Vagina (tissue), 2 donors: ENCODE measurements around the gene CALCOCO2. TPM values are rescaled to one million over a fixed set of nuclear protein-coding genes. Genes with fewer than 3 reads are reported as not detected.

ENCODE experiments used
- DNase-seq, 2 donors: peaks; one replicate each; pipeline ENCODE4 v3.0.0-alpha.2; 2017; ENCODE audit errors: extremely low spot score in 2 of 2
- H3K27ac ChIP-seq: fragments of 200-600 bp; sonication (generic); one replicate; pipeline ENCODE4 v1.5.1; 2019
- H3K27me3 ChIP-seq: fragments of 200-600 bp; sonication (generic); one replicate; pipeline ENCODE4 v1.5.1; 2019
- H3K36me3 ChIP-seq, 2 donors: fragments of 200-600 bp; sonication (generic); one replicate each; pipeline ENCODE4 v1.5.1; 2017 to 2019
- H3K4me1 ChIP-seq: fragments of 200-600 bp; sonication (generic); one replicate; pipeline ENCODE4 v1.5.1; 2019
- H3K4me3 ChIP-seq, 2 donors: fragments of 200-600 bp; sonication (generic); 1 replicate in 1 of 2; 2 replicates in 1 of 2; pipeline ENCODE4 v1.5.1; 2016 to 2019
- H3K9me3 ChIP-seq: fragments of 200-600 bp; sonication (generic); one replicate; pipeline ENCODE4 v1.5.1; 2019
- CTCF ChIP-seq, 3 experiments: fragments of 450-650 bp in 2 of 3; fragments of 200-600 bp in 1 of 3; sonication (generic) in 1 of 3; IDR thresholded peaks; one replicate each; pipeline ENCODE4 v1.5.1; 2017 to 2019; ENCODE audit warnings: antibody characterized with exemption in 3 of 3, mild to moderate bottlenecking in 2 of 3, moderate library complexity in 2 of 3
- POLR2A ChIP-seq, 2 donors: fragments of 450-650 bp; IDR thresholded peaks; one replicate each; pipeline ENCODE4 v1.6.1; 2017; ENCODE audit warnings: antibody characterized with exemption in 2 of 2, mild to moderate bottlenecking in 2 of 2, moderate library complexity in 2 of 2
- POLR2AphosphoS5 ChIP-seq, 2 donors: sonication (generic); formaldehyde crosslinking; IDR thresholded peaks; one replicate each; pipeline ENCODE4 v1.9.0; 2017; ENCODE audit warnings: antibody characterized with exemption in 2 of 2, mild to moderate bottlenecking in 2 of 2, low read depth in 1 of 2; ENCODE audit not compliant: insufficient read depth in 1 of 2
- intact Hi-C: fragments of 100-400 bp; cut with DNase I; formaldehyde crosslinking; loops from one replicate; pipeline ENCODE4 v1.15.1; 2023
- total RNA-seq: library from RNA; depleted of rRNA; stranded (reverse); fragments of >200 nt; gene quantifications from one replicate; pipeline ENCODE4 v1.2.3, GENCODE V29; 2016

CALCOCO2 gene
- total RNA-seq, 1 donor from 2014 or later: 140 TPM

GRCh38 chr17:48804936-48805411, 25.9 kb upstream of the CALCOCO2 start:
- no peak overlapping the region for H3K4me3 ChIP-seq
- DNase-seq: no peak
- intact Hi-C loops: no loop called here
- no peaks in the 10 kb centered on the region for H3K9me3 ChIP-seq
- H3K4me1 ChIP-seq: peaks cover 9% of the 10 kb centered on the region
- H3K36me3 ChIP-seq: no peaks in the 10 kb centered on the region
- no peaks in the 10 kb centered on the region for H3K27me3 ChIP-seq
- no peak overlapping the region for H3K27ac ChIP-seq
- TF ChIP-seq POLR2A (IDR thresholded peaks at IDR 0.05) (no peak), CTCF (IDR thresholded peaks at IDR 0.05) (peak; percentile 76 to 81 (median 79)), POLR2AphosphoS5 (IDR thresholded peaks at IDR 0.05; ENCODE audit: insufficient read depth in 1 of 2, low read depth in 1 of 2) (no peak)

- DNase-seq: no peak
- Histone ChIP-seq H3K27ac (no peak overlapping the region), H3K36me3 (no peaks in the 10 kb centered on the region), H3K9me3 (no peaks in the 10 kb centered on the region), H3K4me1 (no peaks in the 10 kb centered on the region), H3K27me3 (no peaks in the 10 kb centered on the region), H3K4me3 (no peak overlapping the region)
- no peak for TF ChIP-seq POLR2A (IDR thresholded peaks at IDR 0.05)
- TF ChIP-seq CTCF (IDR thresholded peaks at IDR 0.05): no peak
- TF ChIP-seq POLR2AphosphoS5 (IDR thresholded peaks at IDR 0.05; ENCODE audit: insufficient read depth in 1 of 2, low read depth in 1 of 2): no peak
- intact Hi-C loops: no loop called here
Measured at GRCh38 chr17:48809182-48809581, 21.7 kb upstream of the CALCOCO2 start.

GRCh38 chr17:48812001-48812400, 18.8 kb upstream of the CALCOCO2 start:
- H3K4me1 ChIP-seq: peaks cover 5% of the 10 kb centered on the region
- H3K27ac ChIP-seq: no peak overlapping the region
- no peaks in the 10 kb centered on the region for H3K27me3 ChIP-seq
- no peak for DNase-seq
- H3K36me3 ChIP-seq: no peaks in the 10 kb centered on the region
- TF ChIP-seq POLR2A (IDR thresholded peaks at IDR 0.05): no peak
- TF ChIP-seq CTCF (IDR thresholded peaks at IDR 0.05): no peak
- TF ChIP-seq POLR2AphosphoS5 (IDR thresholded peaks at IDR 0.05; ENCODE audit: insufficient read depth in 1 of 2, low read depth in 1 of 2): no peak
- H3K9me3 ChIP-seq: no peaks in the 10 kb centered on the region
- intact Hi-C loops: no loop called here
- H3K4me3 ChIP-seq: no peak overlapping the region

- no peaks in the 10 kb centered on the region for H3K27me3 ChIP-seq
- no peaks in the 10 kb centered on the region for H3K36me3 ChIP-seq
- TF ChIP-seq CTCF (IDR thresholded peaks at IDR 0.05) (peak; percentile 20 to 74 (median 34)), POLR2AphosphoS5 (IDR thresholded peaks at IDR 0.05; ENCODE audit: insufficient read depth in 1 of 2, low read depth in 1 of 2) (no peak)
- H3K27ac ChIP-seq: no peak overlapping the region
- H3K9me3 ChIP-seq: no peaks in the 10 kb centered on the region
- H3K4me3 ChIP-seq: no peak overlapping the region
- peaks cover 12% of the 10 kb centered on the region for H3K4me1 ChIP-seq
- intact Hi-C loops: no loop called here
- no peak for DNase-seq
Measured at GRCh38 chr17:48814504-48814903, 16.3 kb upstream of the CALCOCO2 start.

GRCh38 chr17:48815311-48815710, 15.5 kb upstream of the CALCOCO2 start:
- peaks cover 12% of the 10 kb centered on the region for H3K4me1 ChIP-seq
- intact Hi-C loops: loop anchor here (5.0 kb wide), 1 partner anchor 62 kb away; no protein-coding TSS in a partner anchor
- H3K4me3 ChIP-seq: no peak overlapping the region
- TF ChIP-seq POLR2AphosphoS5 (IDR thresholded peaks at IDR 0.05; ENCODE audit: insufficient read depth in 1 of 2, low read depth in 1 of 2) (no peak), POLR2A (IDR thresholded peaks at IDR 0.05) (no peak), CTCF (IDR thresholded peaks at IDR 0.05) (no peak)
- H3K9me3 ChIP-seq: no peaks in the 10 kb centered on the region
- no peaks in the 10 kb centered on the region for H3K36me3 ChIP-seq
- no peak overlapping the region for H3K27ac ChIP-seq
- DNase-seq: no peak
- H3K27me3 ChIP-seq: no peaks in the 10 kb centered on the region
